PC-3 (cell line): Measurements from ENCODE around the gene SDK2. TPM values are rescaled to one million over a fixed set of nuclear protein-coding genes. Genes with fewer than 3 reads are reported as not detected.

Experiments used
- ATAC-seq: fragments of 200-7000 bp; cut with Tn5 transposase; 2 replicates; pipeline ENCODE4 v1.9.1; 2020; ENCODE audit warnings: mild to moderate bottlenecking, moderate library complexity
- BruUV-seq: library from RNA; stranded (reverse); fragments of 400-500 nt; replicated peaks from 2 replicates; lab custom pipeline; 2021; lab: Mats Ljungman, UMichigan
- CTCF ChIA-PET: fragments of 300-600 bp; sonication (Branson Sonifier 250); formaldehyde crosslinking; loops from one replicate; lab custom pipeline; 2022; ENCODE audit warnings: antibody characterized with exemption; lab: Charles Lee
- POLR2A ChIA-PET: fragments of 300-600 bp; sonication (Branson Sonifier 250); formaldehyde crosslinking; loops from one replicate; lab custom pipeline; 2022; ENCODE audit warnings: antibody characterized with exemption; ENCODE audit not compliant: unreplicated experiment; lab: Charles Lee
- DNase-seq: peaks from one replicate; pipeline ENCODE4 v3.0.0-alpha.2; 2015
- H2AFZ ChIP-seq: fragments of 300-600 bp; sonication (generic); 2 replicates; pipeline ENCODE4 v1.6.0; 2016; ENCODE audit warnings: antibody characterized with exemption, low read length
- H3F3A ChIP-seq: fragments of 300-600 bp; sonication (generic); one replicate; pipeline ENCODE4 v1.6.0; 2017; ENCODE audit warnings: antibody characterized with exemption, low read length, control low read depth, mild to moderate bottlenecking; ENCODE audit not compliant: unreplicated experiment
- H3K27ac ChIP-seq: fragments of 300-600 bp; sonication (generic); 2 replicates; pipeline ENCODE4 v1.5.1; 2016; ENCODE audit warnings: mild to moderate bottlenecking, low read length
- H3K27me3 ChIP-seq: fragments of 300-600 bp; sonication (generic); 2 replicates; pipeline ENCODE4 v1.6.1; 2016; ENCODE audit warnings: low read length, mixed read lengths
- H3K36me3 ChIP-seq: fragments of 300-600 bp; sonication (generic); 2 replicates; pipeline ENCODE4 v1.6.1; 2016; ENCODE audit warnings: low read depth, mixed run types, low read length, mixed read lengths
- H3K4me1 ChIP-seq: fragments of 300-600 bp; sonication (generic); 2 replicates; pipeline ENCODE4 v1.5.1; 2016; ENCODE audit warnings: low read length; ENCODE audit not compliant: insufficient read depth
- H3K4me2 ChIP-seq: fragments of 300-600 bp; sonication (generic); 2 replicates; pipeline ENCODE4 v1.6.0; 2016; ENCODE audit warnings: low read length
- H3K4me3 ChIP-seq: fragments of 300-600 bp; sonication (generic); 2 replicates; pipeline ENCODE4 v1.5.1; 2016; ENCODE audit warnings: mild to moderate bottlenecking, low read length, mixed read lengths
- H3K79me2 ChIP-seq: fragments of 300-600 bp; sonication (generic); 2 replicates; pipeline ENCODE4 v1.6.1; 2017; ENCODE audit warnings: low read length, mixed read lengths
- H3K9ac ChIP-seq: fragments of 300-600 bp; sonication (generic); 2 replicates; pipeline ENCODE4 v1.6.0; 2016; ENCODE audit warnings: mild to moderate bottlenecking, low read length
- H3K9me2 ChIP-seq: fragments of 300-600 bp; sonication (generic); replicated peaks from 2 replicates; pipeline ENCODE4 v1.6.1; 2016; ENCODE audit warnings: mixed run types, low read length, mixed read lengths
- H3K9me3 ChIP-seq: fragments of 300-600 bp; sonication (generic); 2 replicates; pipeline ENCODE4 v1.6.1; 2016; ENCODE audit warnings: low read length, mixed read lengths
- H4K20me1 ChIP-seq: fragments of 300-600 bp; sonication (generic); 2 replicates; pipeline ENCODE4 v1.6.1; 2016; ENCODE audit warnings: low read length, mixed read lengths
- CTCF ChIP-seq: fragments of 300-600 bp; sonication (generic); conservative IDR thresholded peaks from 2 replicates; pipeline ENCODE4 v1.5.1; 2017; ENCODE audit warnings: antibody characterized with exemption, low read depth, mild to moderate bottlenecking, low read length
- EZH2 ChIP-seq: fragments of 300-600 bp; sonication (generic); IDR thresholded peaks from one replicate; pipeline ENCODE4 v1.6.1; 2017; ENCODE audit warnings: antibody characterized with exemption, mild to moderate bottlenecking, low read length; ENCODE audit not compliant: unreplicated experiment
- EZH2phosphoT487 ChIP-seq: fragments of 300-600 bp; sonication (generic); IDR thresholded peaks from 2 replicates; pipeline ENCODE4 v1.6.1; 2018; ENCODE audit warnings: mild to moderate bottlenecking, antibody characterized with exemption, low read length, borderline replicate concordance
- intact Hi-C: fragments of 100-400 bp; cut with micrococcal nuclease; formaldehyde crosslinking; loops from 2 replicates; pipeline ENCODE4 v1.9.0; 2023
- total RNA-seq: library from RNA; depleted of rRNA; stranded (reverse); fragments of >200 nt; gene quantifications from 2 replicates; pipeline ENCODE4 v1.2.3, GENCODE V29; 2014

SDK2 gene
- total RNA-seq, 1 experiment from 2014 or later: 0.07 TPM

- intact Hi-C loops: no loop called here
- Histone ChIP-seq H3K9me3 (no peaks in the 10 kb centered on the region), H3K4me3 (no peak overlapping the region), H3K4me1 (peaks cover 10% of the 10 kb centered on the region; the same call in 1 of the 2 replicates), H3K4me2 (no peak overlapping the region), H4K20me1 (no peaks in the 10 kb centered on the region), H3K9me2 (no peaks in the 10 kb centered on the region), H3K27me3 (no peaks in the 10 kb centered on the region), H3K36me3 (no peaks in the 10 kb centered on the region), H3K79me2 (no peaks in the 10 kb centered on the region), H3K9ac (no peak overlapping the region), H3K27ac (no peak overlapping the region), H2AFZ (no peak overlapping the region), H3F3A (no peaks in the 10 kb centered on the region)
- TF ChIP-seq EZH2: no peak
- no peak for TF ChIP-seq CTCF
- TF ChIP-seq EZH2phosphoT487: no peak
- CTCF ChIA-PET: no interaction called here
- DNase-seq (no peak), ATAC-seq (no peak)
- POLR2A ChIA-PET: no interaction called here
- BruUV-seq: no TSS peak
Observed at GRCh38 chr17:73362697-73363096, 281.5 kb downstream of the SDK2 start.

GRCh38 chr17:73360961-73361761 is 283.1 kb downstream of the SDK2 start:
- H3K36me3 ChIP-seq: no peaks in the 10 kb centered on the region
- ATAC-seq: no peak
- CTCF ChIA-PET: no interaction called here

More at GRCh38 chr17:73360961-73361761, 283.1 kb downstream of the SDK2 start:
- H2AFZ ChIP-seq: no peak overlapping the region
- H3K9me2 ChIP-seq: no peaks in the 10 kb centered on the region
- H3K4me1 ChIP-seq: peaks cover 10% of the 10 kb centered on the region; the same call in 1 of the 2 replicates
- no peaks in the 10 kb centered on the region for H3K27me3 ChIP-seq
- no peaks in the 10 kb centered on the region for H4K20me1 ChIP-seq
- no TSS peak for BruUV-seq
- H3K4me2 ChIP-seq: no peak overlapping the region
- H3K27ac ChIP-seq: no peak overlapping the region
- POLR2A ChIA-PET: interaction anchor here (0.5 kb wide), 1 partner anchor 14 kb away, joined by 34 read pairs; no protein-coding TSS in a partner anchor
- H3K9me3 ChIP-seq: no peaks in the 10 kb centered on the region
- H3F3A ChIP-seq: no peaks in the 10 kb centered on the region
- no peak overlapping the region for H3K9ac ChIP-seq
- no peak overlapping the region for H3K4me3 ChIP-seq
- H3K79me2 ChIP-seq: no peaks in the 10 kb centered on the region
- no peak for DNase-seq
- intact Hi-C loops: no loop called here
- TF ChIP-seq CTCF: no peak
- TF ChIP-seq EZH2: no peak
- no peak for TF ChIP-seq EZH2phosphoT487
